GM12872 (cell line): ENCODE measurements around the gene FKBP1C.

Source experiments
- CTCF ChIP-seq: IDR thresholded peaks from 3 replicates; pipeline ENCODE4 v1.5.1; 2011; ENCODE audit warnings: low read depth, mild to moderate bottlenecking, low read length, moderate library complexity; ENCODE audit not compliant: insufficient read depth

Gene FKBP1C

GRCh38 chr6:63259153-63259552 is 47.9 kb downstream of the FKBP1C start:
- TF ChIP-seq CTCF, result no peak

- TF ChIP-seq CTCF, result no peak
Observed at GRCh38 chr6:63261820-63262219, 50.6 kb downstream of the FKBP1C start.
